Kidney (tissue), 14 donors: ENCODE results near the gene FMNL3. TPM values are rescaled to one million over a fixed set of nuclear protein-coding genes. Genes with fewer than 3 reads are reported as not detected.

Experiments
- DNase-seq, 5 donors: peaks; one replicate each; pipeline ENCODE4 v3.0.0-alpha.2; 2013 to 2020
- FAIRE-seq: peaks from 2 replicates; lab custom pipeline; 2012; peaks lifted over from hg19 to GRCh38; lab: Jason Lieb, UNC
- H3K27ac ChIP-seq, 2 donors: one replicate each; pipeline ENCODE4 v1.7.0; 2013; ENCODE audit warnings: low read depth in 2 of 2, low read length in 2 of 2, inconsistent platforms in 1 of 2
- H3K27me3 ChIP-seq: one replicate; pipeline ENCODE4 v1.7.1; 2013; ENCODE audit warnings: low read length, inconsistent platforms; ENCODE audit not compliant: control insufficient read depth, insufficient read depth
- H3K36me3 ChIP-seq, 3 donors: one replicate each; pipeline versions ENCODE4 v1.7.0 to v1.7.1; 2013; ENCODE audit warnings: low read length in 3 of 3, control low read depth in 1 of 3, inconsistent platforms in 1 of 3; ENCODE audit not compliant: insufficient read depth in 3 of 3, control insufficient read depth in 2 of 3
- H3K4me1 ChIP-seq, 3 donors: one replicate each; pipeline versions ENCODE4 v1.7.0 to v1.7.1; 2013; ENCODE audit warnings: low read length in 3 of 3, inconsistent platforms in 1 of 3, low read depth in 1 of 3; ENCODE audit not compliant: control insufficient read depth in 2 of 3, insufficient read depth in 2 of 3
- H3K4me3 ChIP-seq, 3 donors: one replicate each; pipeline versions ENCODE4 v1.7.0 to v1.8.1; 2013; ENCODE audit warnings: low read length in 3 of 3, control low read depth in 1 of 3, inconsistent platforms in 1 of 3
- H3K9ac ChIP-seq, 3 donors: one replicate each; pipeline versions ENCODE4 v1.7.0 to v1.7.1; 2013; ENCODE audit warnings: low read length in 3 of 3, control low read depth in 1 of 3, inconsistent platforms in 1 of 3
- H3K9me3 ChIP-seq, 3 donors: one replicate each; pipeline versions ENCODE4 v1.7.0 to v1.7.1; 2013; ENCODE audit warnings: low read length in 3 of 3, control low read depth in 1 of 3, inconsistent platforms in 1 of 3; ENCODE audit not compliant: control insufficient read depth in 2 of 3, insufficient read depth in 1 of 3
- intact Hi-C: fragments of 100-400 bp; cut with DNase I; formaldehyde crosslinking; loops from one replicate; pipeline ENCODE4 v1.11.1; 2022
- polyA plus RNA-seq: library from polyadenylated mRNA; stranded (reverse); fragments of 350-450 nt; fragmentation: Illumina TruSeq; extraction: RNeasy Lipid Tissue Mini Kit (QIAGEN cat#74804); gene quantifications from one replicate; pipeline ENCODE4 v1.2.3, GENCODE V29; 2014; ENCODE audit warnings: low read depth, low replicate concordance; ENCODE audit not compliant: insufficient read depth
- total RNA-seq: library from RNA; stranded (reverse); fragmentation: NEBNext Ultra II Directional; extraction: Animal tissue kit (Norgen Biotek cat#: 25700); gene quantifications from one replicate; pipeline ENCODE4 v1.2.1, GENCODE V29; 2021
- TF ChIP-seq, protein P1 (sequence below): IDR thresholded peaks from 3 replicates; pipeline ENCODE4 v1.5.1; 2012; ENCODE audit warnings: mild to moderate bottlenecking, moderate library complexity, borderline replicate concordance; ENCODE audit not compliant: insufficient read depth; ENCODE audit errors: extremely low read depth
- donor health status: control.
- donor health status: control.
- donor health status: control.
- donor health status: control.
- donor health status: control.
- donor health status: DM: yes; HTN: yes; CAD: no.
- donor health status: Normal renal cell carcinoma (clear cell type).

Gene FMNL3
- total and polyA plus RNA-seq, 2 donors from 2014 or later = 6.3 to 25.6 TPM

DNA sequence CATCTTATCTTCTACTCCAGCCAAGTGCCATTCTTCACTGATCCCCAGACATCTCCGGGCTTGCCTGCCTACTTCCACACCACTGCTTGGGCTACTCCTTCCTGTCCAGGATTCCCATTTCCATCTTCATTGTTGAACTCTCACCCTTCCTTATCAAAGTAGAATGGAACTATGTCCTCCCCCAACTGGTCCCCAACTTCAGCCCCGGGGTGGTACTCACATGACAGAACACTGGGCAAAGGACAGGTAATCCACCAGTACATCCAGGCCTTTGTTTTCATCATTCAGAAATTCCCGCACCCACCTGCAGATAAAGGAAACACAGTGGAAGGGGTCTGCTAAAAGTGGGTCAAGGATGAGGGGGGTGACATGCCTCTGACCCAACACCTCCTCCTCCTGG is 45.5 kb downstream of the FMNL3 start:
- no peak overlapping the region for H3K9ac ChIP-seq
- FAIRE-seq (no peak), DNase-seq (no peak)
- TF ChIP-seq, protein P1, sequence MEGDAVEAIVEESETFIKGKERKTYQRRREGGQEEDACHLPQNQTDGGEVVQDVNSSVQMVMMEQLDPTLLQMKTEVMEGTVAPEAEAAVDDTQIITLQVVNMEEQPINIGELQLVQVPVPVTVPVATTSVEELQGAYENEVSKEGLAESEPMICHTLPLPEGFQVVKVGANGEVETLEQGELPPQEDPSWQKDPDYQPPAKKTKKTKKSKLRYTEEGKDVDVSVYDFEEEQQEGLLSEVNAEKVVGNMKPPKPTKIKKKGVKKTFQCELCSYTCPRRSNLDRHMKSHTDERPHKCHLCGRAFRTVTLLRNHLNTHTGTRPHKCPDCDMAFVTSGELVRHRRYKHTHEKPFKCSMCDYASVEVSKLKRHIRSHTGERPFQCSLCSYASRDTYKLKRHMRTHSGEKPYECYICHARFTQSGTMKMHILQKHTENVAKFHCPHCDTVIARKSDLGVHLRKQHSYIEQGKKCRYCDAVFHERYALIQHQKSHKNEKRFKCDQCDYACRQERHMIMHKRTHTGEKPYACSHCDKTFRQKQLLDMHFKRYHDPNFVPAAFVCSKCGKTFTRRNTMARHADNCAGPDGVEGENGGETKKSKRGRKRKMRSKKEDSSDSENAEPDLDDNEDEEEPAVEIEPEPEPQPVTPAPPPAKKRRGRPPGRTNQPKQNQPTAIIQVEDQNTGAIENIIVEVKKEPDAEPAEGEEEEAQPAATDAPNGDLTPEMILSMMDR = no peak
- peaks cover 0 to 4% (median 0%) of the 10 kb centered on the region in 3 donors for H3K36me3 ChIP-seq
- H3K9me3 ChIP-seq = no peaks in the 10 kb centered on the region
- intact Hi-C loops = no loop called here
- peaks cover 0 to 44% (median 20%) of the 10 kb centered on the region in 3 donors for H3K4me1 ChIP-seq
- no peak overlapping the region for H3K4me3 ChIP-seq
- H3K27me3 ChIP-seq = no peaks in the 10 kb centered on the region
- H3K27ac ChIP-seq = peak overlapping the region in 1 of 2 donors; percentile 15

DNA sequence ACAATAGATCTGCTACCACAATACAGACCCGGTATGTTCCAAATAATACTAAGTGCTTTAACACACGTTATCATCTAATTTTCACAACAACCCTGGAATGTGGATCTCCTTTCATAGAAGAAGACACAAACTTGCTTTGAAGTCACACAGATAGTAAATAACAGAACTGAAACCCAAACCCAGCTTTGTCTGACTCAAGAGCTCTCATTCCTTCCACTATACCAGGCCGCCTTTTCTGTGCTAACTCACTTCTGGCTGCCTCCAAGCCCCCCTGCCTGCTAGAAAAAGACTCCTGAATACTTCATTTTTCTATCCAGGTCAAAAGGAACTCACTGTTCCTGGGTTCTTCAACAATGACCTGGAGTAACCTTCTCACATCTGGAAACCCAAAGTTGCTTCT is 46.0 kb downstream of the FMNL3 start:
- DNase-seq = no peak
- FAIRE-seq = no peak
- H3K27ac ChIP-seq = peak overlapping the region in 1 of 2 donors; percentile 15
- peaks cover 0 to 44% (median 20%) of the 10 kb centered on the region in 3 donors for H3K4me1 ChIP-seq
- no peak overlapping the region for H3K9ac ChIP-seq
- H3K9me3 ChIP-seq = no peaks in the 10 kb centered on the region
- TF ChIP-seq, protein P1 = no peak
- intact Hi-C loops = no loop called here
- peaks cover 0 to 4% (median 0%) of the 10 kb centered on the region in 3 donors for H3K36me3 ChIP-seq
- no peaks in the 10 kb centered on the region for H3K27me3 ChIP-seq
- no peak overlapping the region for H3K4me3 ChIP-seq

DNA sequence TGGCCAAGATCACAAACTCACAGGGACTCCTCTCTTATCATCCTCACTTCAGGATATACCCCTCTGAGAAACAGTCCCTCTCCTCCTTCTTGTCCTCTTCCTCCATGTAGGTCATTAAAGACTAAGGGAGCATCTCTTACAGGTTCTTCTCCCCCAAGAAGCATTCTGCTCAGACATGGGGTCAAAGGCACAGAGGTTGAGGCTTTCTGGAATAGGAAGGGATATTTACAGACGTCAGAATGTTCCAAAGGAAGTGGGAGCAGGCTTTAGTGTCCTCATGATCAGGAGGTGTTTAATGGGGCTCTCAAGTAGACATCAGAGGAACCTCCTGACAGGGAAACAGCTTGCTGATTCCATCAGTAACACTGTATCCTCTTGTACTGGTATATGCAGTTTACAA is 47.5 kb downstream of the FMNL3 start:
- Histone ChIP-seq H3K4me3 (no peak overlapping the region), H3K27ac (no peak overlapping the region), H3K4me1 (peaks cover 0 to 37% (median 20%) of the 10 kb centered on the region in 3 donors), H3K9ac (no peak overlapping the region), H3K36me3 (peaks cover 0 to 4% (median 0%) of the 10 kb centered on the region in 3 donors), H3K9me3 (no peaks in the 10 kb centered on the region), H3K27me3 (no peaks in the 10 kb centered on the region)
- intact Hi-C loops = no loop called here
- TF ChIP-seq, protein P1 = no peak
- DNase-seq (no peak), FAIRE-seq (no peak)

DNA sequence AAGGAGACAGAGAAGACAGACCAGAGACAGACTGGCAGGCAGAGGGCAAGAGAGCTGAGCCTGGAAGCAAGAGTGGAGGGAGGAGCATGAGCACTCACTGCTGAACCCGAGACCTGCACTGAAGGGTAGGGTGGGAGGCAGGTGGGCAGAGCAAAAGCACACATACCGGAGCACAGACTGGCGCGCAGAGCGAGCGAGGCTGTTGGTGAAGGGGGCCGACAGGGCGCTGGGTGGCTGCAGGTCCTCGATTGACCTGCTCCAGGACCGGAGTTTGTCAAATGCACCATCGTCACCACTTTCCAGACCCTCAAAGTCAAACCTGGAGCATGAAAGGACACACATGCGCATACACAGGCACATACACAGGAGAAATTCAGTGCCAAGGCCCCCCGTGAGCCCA is 48.9 kb downstream of the FMNL3 start:
- Histone ChIP-seq H3K9ac (no peak overlapping the region), H3K9me3 (no peaks in the 10 kb centered on the region), H3K27me3 (no peaks in the 10 kb centered on the region), H3K27ac (no peak overlapping the region), H3K4me3 (no peak overlapping the region), H3K4me1 (peaks cover 0 to 26% (median 14%) of the 10 kb centered on the region in 3 donors), H3K36me3 (peaks cover 6 to 12% (median 10%) of the 10 kb centered on the region in 3 donors)
- intact Hi-C loops = no loop called here
- TF ChIP-seq, protein P1 = no peak
- FAIRE-seq = no peak
- peak in 1 of 5 donors; percentile 20 for DNase-seq
